HG03159 (cell line): ENCODE measurements around the gene TTC21A.

Experiments
- ATAC-seq: cut with Tn5 transposase; IDR thresholded peaks from one replicate; pipeline ENCODE4 v1.9.1; 2021; ENCODE audit warnings: mild to moderate bottlenecking, moderate library complexity; ENCODE audit not compliant: unreplicated experiment

Gene TTC21A

DNA sequence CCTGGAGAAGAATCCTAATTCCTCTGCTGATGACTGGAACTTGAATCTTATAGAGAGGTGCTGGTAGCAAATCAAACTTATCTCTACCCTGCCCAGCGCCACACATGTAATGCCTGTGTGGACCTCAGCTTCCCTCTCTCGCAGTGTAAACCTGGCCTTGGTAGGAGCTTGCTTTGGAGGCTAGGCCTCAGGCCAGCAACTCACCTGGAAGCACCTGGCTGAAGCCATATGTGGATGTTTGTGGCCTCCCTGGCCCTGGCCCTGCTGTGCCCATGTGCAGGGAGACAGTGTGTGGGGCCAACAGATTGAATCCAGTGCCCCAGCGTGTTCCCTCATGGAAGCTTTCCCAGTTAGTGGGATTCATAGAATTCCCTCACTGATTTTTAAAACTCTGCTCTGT lies 8.4 kb downstream of the TTC21A start:
- no peak for ATAC-seq

DNA sequence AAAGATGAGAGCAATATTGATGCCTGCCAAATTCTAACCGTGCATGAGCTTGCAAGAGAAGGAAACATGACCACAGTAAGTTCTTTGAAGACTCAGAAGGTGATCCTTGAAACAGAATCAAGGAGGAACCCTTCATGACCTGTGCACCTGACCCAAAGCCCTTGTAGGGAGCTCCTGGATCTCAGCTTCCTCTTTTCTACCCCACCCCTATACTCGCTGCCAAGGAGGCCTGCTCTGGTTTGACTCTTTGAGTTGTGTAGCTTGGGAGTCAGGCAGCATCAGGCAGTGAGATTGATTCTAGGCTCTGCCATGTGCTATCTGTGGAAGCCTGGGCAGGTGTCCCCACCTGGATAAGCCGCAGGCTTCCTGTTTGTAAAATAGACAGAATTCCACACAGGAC lies 10.6 kb downstream of the TTC21A start:
- ATAC-seq, result no peak

DNA sequence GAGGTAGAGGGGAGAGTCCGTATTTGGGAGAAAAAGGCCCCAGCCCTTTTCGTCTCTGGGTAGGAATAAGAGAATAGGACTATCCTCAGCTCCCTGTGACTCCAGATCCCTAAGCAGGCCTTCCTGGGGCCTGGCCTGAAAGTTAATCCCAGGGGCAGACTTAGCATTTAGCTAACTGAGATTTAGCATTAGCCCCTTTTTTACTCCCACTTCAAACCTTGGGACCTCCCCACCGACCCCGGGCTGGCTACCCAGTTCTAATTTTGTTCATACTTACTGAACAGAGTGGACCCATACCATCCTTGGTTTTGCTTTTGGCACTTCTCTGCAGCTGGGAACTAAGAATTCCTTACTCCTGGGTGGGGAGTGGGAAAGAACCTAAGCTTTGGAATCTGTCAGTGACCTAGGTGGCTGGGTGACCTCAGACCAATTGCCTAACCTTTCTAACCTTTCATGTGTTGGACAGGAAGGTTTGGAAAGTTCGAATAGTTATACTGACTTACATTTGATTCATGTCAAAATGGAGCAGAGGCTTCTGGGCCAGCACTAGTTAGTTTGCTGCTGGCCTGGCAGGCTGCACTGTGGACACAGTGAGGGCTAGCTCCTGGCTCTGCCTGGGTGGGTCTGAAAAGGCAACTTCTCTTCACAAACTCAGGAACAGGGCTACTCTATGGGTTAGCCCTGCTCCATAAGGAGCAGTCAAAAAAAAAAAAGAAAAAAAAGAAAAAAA lies 11.6 kb downstream of the TTC21A start:
- ATAC-seq, result no peak

DNA sequence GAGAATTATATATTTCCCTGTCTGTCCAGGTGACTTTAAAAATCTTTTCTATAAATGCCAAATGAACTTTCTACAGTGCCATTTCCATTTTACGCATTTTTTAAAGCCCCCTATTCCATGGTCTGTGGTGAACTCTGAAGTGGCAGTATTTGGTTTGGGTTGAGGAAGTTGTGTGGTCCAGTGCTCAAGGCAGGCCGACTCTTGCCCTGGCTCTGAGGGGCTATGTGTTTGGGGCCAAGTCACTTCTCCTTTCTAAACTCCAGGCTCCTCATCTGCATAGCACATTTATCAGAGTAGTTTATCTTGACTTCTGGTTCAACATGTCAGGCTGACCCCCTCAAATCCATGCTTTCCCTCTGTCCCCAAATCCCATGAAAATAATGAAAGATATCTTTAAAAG lies 14.1 kb downstream of the TTC21A start:
- ATAC-seq, result no peak

GRCh38 chr3:39122813-39123212 lies 15.3 kb downstream of the TTC21A start:
- ATAC-seq, result peak; percentile 64

- no peak for ATAC-seq
These were observed 17.7 kb downstream of the TTC21A start for GRCh38 chr3:39124876-39125840.

- ATAC-seq, result no peak
These were observed 18.5 kb downstream of the TTC21A start for GRCh38 chr3:39125841-39126500.

DNA sequence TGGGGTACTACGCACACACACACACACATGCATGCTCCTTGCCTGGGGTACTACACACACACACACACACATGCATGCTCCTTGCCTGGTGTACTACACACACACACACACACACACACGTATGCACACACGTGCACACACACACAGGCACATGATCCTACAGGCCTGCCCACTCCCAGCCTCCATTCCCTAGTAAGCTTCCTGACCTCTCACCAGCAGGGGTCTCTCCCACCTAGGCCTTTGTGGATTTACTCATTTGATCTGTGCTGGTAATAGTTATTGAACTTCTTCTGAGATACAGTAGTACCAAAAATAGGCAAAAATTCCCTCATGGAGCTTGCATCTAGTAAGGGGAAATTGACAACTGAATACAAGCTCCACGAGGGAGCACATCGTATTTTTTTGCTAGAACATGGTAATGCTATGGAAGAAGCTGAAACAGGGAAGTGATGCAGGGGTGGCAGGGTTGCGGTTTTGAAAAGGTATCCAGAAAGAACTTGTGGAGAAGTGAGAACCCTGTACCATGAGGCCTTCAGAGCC lies 19.1 kb downstream of the TTC21A start:
- no peak for ATAC-seq

DNA sequence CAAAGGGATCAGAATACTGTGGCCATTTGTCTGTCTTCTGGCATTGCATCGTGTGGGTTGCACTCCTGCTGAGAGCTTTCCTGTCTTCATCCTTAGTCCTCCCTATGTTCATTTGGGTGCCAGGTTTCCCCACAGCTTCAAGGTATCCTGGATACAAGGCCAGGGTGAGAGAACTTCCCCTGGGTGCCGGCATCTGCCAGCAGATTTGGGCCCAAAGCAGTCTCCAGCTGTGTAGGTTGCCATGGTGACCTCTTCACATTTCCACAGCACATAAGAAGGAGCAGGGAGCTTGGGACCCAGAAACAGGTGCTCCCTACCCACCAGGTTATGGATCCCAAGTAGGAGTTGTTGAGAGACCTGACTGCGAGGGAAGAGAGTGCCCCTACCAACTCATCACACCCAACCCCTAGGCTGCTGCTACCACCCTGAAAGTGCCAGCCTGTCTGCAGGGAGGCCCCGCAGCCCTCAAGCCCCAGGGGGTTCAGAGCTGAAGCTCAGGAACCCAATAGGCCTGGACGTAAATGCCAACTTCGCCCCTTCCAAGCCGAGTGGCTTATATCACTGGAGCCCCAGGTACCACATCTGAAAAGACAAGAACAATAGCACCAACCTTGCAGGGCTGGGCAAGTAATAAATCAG lies 19.9 kb downstream of the TTC21A start:
- no peak for ATAC-seq

DNA sequence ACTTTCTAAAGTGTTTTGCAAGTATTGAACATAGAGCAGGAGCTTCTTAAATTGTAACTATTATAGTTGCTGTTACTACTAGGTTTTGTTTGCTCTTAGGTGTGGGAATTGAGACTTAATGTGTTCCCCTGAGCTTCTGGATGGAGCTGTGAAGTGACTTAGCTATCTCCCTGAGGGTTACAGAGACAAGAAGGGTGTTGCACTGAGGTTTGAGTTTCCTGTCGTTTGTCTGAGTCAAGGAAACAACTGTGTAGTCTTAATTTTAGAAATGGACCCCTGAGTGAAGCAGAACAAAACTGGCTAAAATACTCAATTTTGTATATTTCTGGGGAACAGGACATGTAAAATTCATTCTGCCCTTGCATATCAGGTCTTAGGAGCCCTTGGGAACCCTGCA lies 20.4 kb downstream of the TTC21A start:
- ATAC-seq, result no peak

DNA sequence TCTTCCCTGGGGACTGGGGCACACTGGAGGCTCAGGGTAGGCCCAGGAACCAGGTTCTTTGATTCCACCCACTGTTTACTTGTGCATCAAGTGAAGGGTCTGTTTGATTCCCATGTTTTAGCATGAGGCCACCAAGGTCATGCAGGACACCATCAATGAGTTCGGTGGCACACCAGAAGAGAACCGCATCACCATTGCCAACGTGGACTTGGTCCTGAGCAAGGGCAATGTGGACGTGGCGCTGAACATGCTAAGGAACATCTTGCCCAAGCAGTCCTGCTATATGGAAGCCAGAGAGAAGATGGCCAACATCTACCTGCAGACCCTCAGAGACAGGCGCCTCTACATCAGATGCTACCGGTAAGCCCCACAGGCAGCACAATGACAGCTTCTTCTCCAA lies 21.5 kb downstream of the TTC21A start:
- ATAC-seq, result no peak

GRCh38 chr3:39130026-39130425 lies 22.5 kb downstream of the TTC21A start:
- ATAC-seq, result no peak

- no peak for ATAC-seq
These were observed 23.3 kb downstream of the TTC21A start for GRCh38 chr3:39130693-39131265.

DNA sequence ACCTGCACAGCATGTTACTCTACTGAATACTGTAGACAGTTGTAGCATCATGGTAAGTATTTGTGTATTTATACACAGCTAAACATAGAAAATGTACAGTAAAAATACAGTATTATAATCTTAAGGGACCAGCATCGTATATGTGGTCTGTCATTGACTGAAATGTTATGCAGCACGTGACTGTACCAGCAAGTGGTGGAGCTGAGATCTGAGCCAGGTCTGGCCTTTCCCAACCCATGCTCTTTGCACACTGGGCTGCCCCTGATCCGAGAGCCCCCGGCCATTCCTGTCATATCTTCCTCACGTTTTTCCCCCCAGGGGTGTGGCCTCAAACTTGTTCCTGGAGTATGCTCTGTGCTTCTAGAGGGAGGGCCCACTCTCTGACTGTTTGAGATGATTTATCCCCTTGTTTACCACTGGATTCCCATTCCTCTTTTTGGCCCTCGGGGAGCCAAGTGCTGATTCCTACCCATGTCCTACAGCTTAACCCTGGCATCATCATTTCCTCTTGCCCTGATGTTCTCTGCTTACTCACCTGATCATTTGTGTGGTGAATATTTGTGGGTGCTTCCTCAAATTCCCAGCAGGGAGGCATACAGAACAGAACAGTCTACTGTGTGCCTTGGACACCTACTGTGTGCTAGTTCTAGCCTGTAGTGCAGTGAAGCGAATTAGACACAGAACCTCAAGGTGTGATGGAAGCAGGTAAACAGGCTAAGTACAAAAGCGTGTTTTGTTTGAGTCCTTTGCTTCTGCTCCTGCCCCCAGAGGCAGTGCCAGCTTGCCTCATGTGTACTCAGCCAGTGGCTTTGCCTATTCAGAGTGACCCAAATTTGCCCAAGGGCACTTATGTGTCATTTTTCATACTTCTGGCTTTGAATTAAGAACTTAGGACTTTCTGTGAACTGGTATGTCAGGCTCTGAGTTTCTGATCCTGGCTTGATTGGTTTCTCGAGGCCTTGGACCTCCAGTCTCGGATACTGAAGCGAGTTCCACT lies 24.9 kb downstream of the TTC21A start:
- ATAC-seq, result no peak

DNA sequence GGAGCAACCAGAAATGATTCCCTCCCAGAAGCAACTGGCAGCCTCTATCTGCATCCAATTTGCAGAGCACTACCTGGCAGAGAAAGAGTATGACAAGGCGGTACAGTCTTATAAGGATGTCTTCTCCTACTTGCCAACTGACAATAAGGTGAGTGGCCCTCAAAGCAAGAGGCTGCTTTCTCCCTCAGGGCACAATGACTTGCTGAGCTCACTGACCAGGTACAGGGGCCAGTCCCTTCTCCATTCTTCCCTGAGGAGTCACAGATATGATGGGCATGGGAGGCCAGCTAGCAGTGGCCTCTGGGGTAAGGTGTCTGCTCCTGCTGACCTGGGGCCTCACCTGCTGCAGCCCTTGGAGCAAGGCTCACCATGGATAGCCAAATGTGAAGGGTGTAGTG lies 25.6 kb downstream of the TTC21A start:
- no peak for ATAC-seq

DNA sequence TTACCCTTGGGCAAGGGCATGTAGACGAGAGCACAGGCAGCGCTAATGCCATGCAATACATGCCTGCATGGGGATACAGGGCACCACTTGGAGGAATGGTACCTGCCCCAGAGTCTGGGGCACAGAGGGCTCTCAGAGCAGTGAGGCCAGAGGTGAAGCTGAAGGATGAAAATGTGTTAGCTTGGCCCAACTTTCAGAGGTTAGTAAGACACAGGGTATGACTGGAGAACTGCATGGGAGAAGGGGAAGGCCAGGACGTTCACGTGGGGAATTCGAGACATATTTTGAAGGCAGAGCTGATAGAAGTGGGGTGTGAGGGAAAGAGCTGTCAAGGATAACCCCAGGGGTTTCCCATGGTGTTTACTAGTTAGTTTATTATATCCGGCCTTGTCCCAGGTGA lies 26.3 kb downstream of the TTC21A start:
- ATAC-seq, result no peak

- no peak for ATAC-seq
These were observed 26.8 kb downstream of the TTC21A start for GRCh38 chr3:39134305-39134704.

GRCh38 chr3:39135170-39135805 lies 27.8 kb downstream of the TTC21A start:
- ATAC-seq, result no peak
